Panc1 (cell line): ENCODE measurements around the gene HABP2. TPM values are rescaled to one million over a fixed set of nuclear protein-coding genes. Genes with fewer than 3 reads are reported as not detected.

Experiments
- ATAC-seq: fragments of 200-7000 bp; cut with Tn5 transposase; 2 replicates; pipeline ENCODE4 v1.9.1; 2020; ENCODE audit warnings: mild to moderate bottlenecking, moderate library complexity
- BruUV-seq: library from RNA; stranded (reverse); fragments of 400-500 nt; replicated peaks from 2 replicates; lab custom pipeline; 2021; lab: Mats Ljungman, UMichigan
- CTCF ChIA-PET: fragments of 300-600 bp; sonication (Branson Sonifier 250); formaldehyde crosslinking; loops from one replicate; lab custom pipeline; 2022; ENCODE audit warnings: antibody characterized with exemption; lab: Charles Lee
- POLR2A ChIA-PET: fragments of 300-600 bp; sonication (Branson Sonifier 250); formaldehyde crosslinking; loops from one replicate; lab custom pipeline; 2022; ENCODE audit warnings: antibody characterized with exemption; lab: Charles Lee
- DNase-seq: peaks from one replicate; pipeline ENCODE4 v3.0.0-alpha.2; 2010; ENCODE audit warnings: low read depth, low spot score
- H3K27ac ChIP-seq: 2 replicates; pipeline ENCODE4 v1.5.1; 2011; ENCODE audit warnings: mild to moderate bottlenecking, low read length, inconsistent platforms
- H3K27me3 ChIP-seq: fragments of 200-500 bp; sonication (Bioruptor generic); 2 replicates; pipeline ENCODE4 v1.6.0; 2014; ENCODE audit warnings: low read length, inconsistent platforms; ENCODE audit not compliant: control insufficient read depth, insufficient read depth
- H3K36me3 ChIP-seq: fragments of 200-500 bp; sonication (Bioruptor generic); 2 replicates; pipeline ENCODE4 v1.5.1; 2014; ENCODE audit warnings: inconsistent platforms, mild to moderate bottlenecking, low read length, moderate library complexity; ENCODE audit not compliant: control insufficient read depth, insufficient read depth
- H3K4me1 ChIP-seq: 2 replicates; pipeline ENCODE4 v1.5.1; 2011; ENCODE audit warnings: inconsistent platforms, mild to moderate bottlenecking, low read length, moderate library complexity; ENCODE audit not compliant: control insufficient read depth, insufficient read depth
- H3K4me3 ChIP-seq, 2 experiments: 2 replicates each; pipeline ENCODE4 v1.5.1; 2011 to 2012; ENCODE audit warnings: low read depth in 2 of 2, low read length in 2 of 2, mild to moderate bottlenecking in 2 of 2, inconsistent platforms in 1 of 2, moderate library complexity in 1 of 2
- H3K9me3 ChIP-seq: fragments of 200-500 bp; sonication (Bioruptor generic); 2 replicates; pipeline ENCODE4 v1.5.1; 2014; ENCODE audit warnings: low read depth, mild to moderate bottlenecking, inconsistent platforms, low read length, moderate library complexity; ENCODE audit not compliant: control insufficient read depth, insufficient read depth
- CTCF ChIP-seq: fragments of 450-650 bp; IDR thresholded peaks from 2 replicates; pipeline ENCODE4 v1.5.1; 2017; ENCODE audit warnings: mild to moderate bottlenecking
- POLR2AphosphoS5 ChIP-seq: IDR thresholded peaks from 2 replicates; pipeline ENCODE4 v1.6.1; 2012; ENCODE audit warnings: mild to moderate bottlenecking, low read depth, low read length, moderate library complexity
- REST ChIP-seq, 2 experiments: IDR thresholded peaks; 2 replicates each; pipeline ENCODE4 v1.6.1; 2011 to 2012; ENCODE audit warnings: low read depth in 2 of 2, control low read depth in 1 of 2, low read length in 1 of 2, mild to moderate bottlenecking in 1 of 2, moderate library complexity in 1 of 2; ENCODE audit not compliant: insufficient read depth in 1 of 2
- SIN3A ChIP-seq: IDR thresholded peaks from 2 replicates; pipeline ENCODE4 v1.6.1; 2012; ENCODE audit warnings: low read depth, mild to moderate bottlenecking, low read length, moderate library complexity, borderline replicate concordance; ENCODE audit not compliant: insufficient read depth
- TCF7L2 ChIP-seq: IDR thresholded peaks from 2 replicates; pipeline ENCODE4 v1.6.1; 2011; ENCODE audit warnings: mild to moderate bottlenecking, low read depth, low read length, inconsistent platforms
- in situ Hi-C: cut with HindIII; loops from 2 replicates; pipeline ENCODE4 v1.10.0; 2016; ENCODE audit warnings: low sequenced_read_pairs, low pct_unique_long_range_greater_than_20kb
- intact Hi-C: fragments of 100-400 bp; cut with micrococcal nuclease; formaldehyde crosslinking; loops from one replicate; pipeline ENCODE4 v1.10.0; 2022; ENCODE audit not compliant: unreplicated experiment
- total RNA-seq: library from RNA; stranded (reverse); gene quantifications from one replicate; pipeline ENCODE4 v1.2.1, GENCODE V29; 2021; ENCODE audit not compliant: unreplicated experiment

Gene HABP2
- total RNA-seq, 1 experiment from 2014 or later = 0.13 TPM

- no peaks in the 10 kb centered on the region for H3K9me3 ChIP-seq
- intact Hi-C loops (no loop called here), in situ Hi-C loops (no loop called here)
- ATAC-seq (no peak), DNase-seq (no peak)
- POLR2A ChIA-PET = no interaction called here
- CTCF ChIA-PET = no interaction called here
- BruUV-seq = no TSS peak
- no peak overlapping the region for H3K4me3 ChIP-seq
- peaks cover 16% of the 10 kb centered on the region for H3K27me3 ChIP-seq
- TF ChIP-seq POLR2AphosphoS5 (no peak), CTCF (no peak), TCF7L2 (no peak), SIN3A (no peak), REST (IDR thresholded peaks at IDR 0.05; ENCODE audit: insufficient read depth in 1 of 2, low read depth in 2 of 2, low read length in 1 of 2) (no peak)
- H3K36me3 ChIP-seq = no peaks in the 10 kb centered on the region
- no peak overlapping the region for H3K27ac ChIP-seq
- H3K4me1 ChIP-seq = no peaks in the 10 kb centered on the region
Observed at GRCh38 chr10:113543107-113543955, 9.5 kb upstream of the HABP2 start.

DNA sequence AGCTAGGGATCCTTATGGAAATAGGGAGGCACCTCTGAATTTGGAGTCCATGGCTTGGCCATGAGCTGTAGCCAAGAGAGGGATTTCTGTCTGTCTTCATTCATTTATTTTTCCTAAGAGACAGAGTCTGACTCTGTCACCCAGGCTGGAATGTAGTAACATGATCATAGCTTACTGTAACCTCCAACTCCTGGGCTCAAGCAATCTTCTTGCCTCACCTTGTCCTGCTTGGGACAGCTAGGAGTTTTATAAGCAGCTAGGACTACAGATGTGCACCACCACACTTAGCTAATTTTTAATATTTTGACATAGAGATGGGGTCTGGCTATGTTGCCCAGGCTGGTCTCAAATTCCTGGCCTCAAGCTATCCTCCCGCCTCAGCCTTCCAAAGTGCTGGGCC is 8.5 kb upstream of the HABP2 start:
- POLR2A ChIA-PET = no interaction called here
- CTCF ChIA-PET = no interaction called here
- no peak for TF ChIP-seq REST (IDR thresholded peaks at IDR 0.05; ENCODE audit: insufficient read depth in 1 of 2, low read depth in 2 of 2, low read length in 1 of 2)
- no peak for TF ChIP-seq SIN3A
- TF ChIP-seq CTCF = no peak
- TF ChIP-seq TCF7L2 = no peak
- TF ChIP-seq POLR2AphosphoS5 = no peak

More for the DNA sequence above, 8.5 kb upstream of the HABP2 start:
- H3K36me3 ChIP-seq = no peaks in the 10 kb centered on the region
- in situ Hi-C loops (no loop called here), intact Hi-C loops (no loop called here)
- no peaks in the 10 kb centered on the region for H3K9me3 ChIP-seq
- peaks cover 14% of the 10 kb centered on the region for H3K27me3 ChIP-seq
- no peak for ATAC-seq
- no peak for DNase-seq
- H3K4me1 ChIP-seq = no peaks in the 10 kb centered on the region
- H3K27ac ChIP-seq = no peak overlapping the region
- no TSS peak for BruUV-seq
- H3K4me3 ChIP-seq = no peak overlapping the region
